ENCODE results near the gene MAG. TPM values are rescaled to one million over a fixed set of nuclear protein-coding genes. Genes with fewer than 3 reads are reported as not detected.

Gene MAG
- total and polyA plus RNA-seq, 2 of the 13 experiments (the other 11 are each of a cell fraction or from before 2014, with no cell fraction given): 0.20 to 1.3 TPM

- TF ChIP-seq MED1 (CRISPR knock-in tag; IDR thresholded peaks at IDR 0.05) (peak; percentile 54; the same call in 1 of the 2 replicates), POLR2A (IDR thresholded peaks at IDR 0.05; ENCODE audit: insufficient read depth in 1 of 2, low read depth in 2 of 2, low read length in 2 of 2) (peak in 1 of 2 experiments; percentile 36; a peak in 1 of 4 replicates), TFAP4 (IDR thresholded peaks at IDR 0.05; ENCODE audit: borderline replicate concordance, low read depth) (peak; percentile 73; the same call in 1 of the 2 replicates), ZNF256 (CRISPR knock-in tag; conservative IDR thresholded peaks at IDR 0.05) (peak; percentile 78; the same call in 1 of the 2 replicates), RFX3 (CRISPR knock-in tag; IDR thresholded peaks at IDR 0.05) (no peak), ZNF570 (CRISPR knock-in tag; IDR thresholded peaks at IDR 0.05; ENCODE audit: borderline replicate concordance) (no peak), E2F1 (CRISPR knock-in tag; IDR thresholded peaks at IDR 0.05) (peak; percentile 59; the same call in 1 of the 2 replicates), SMC3 (IDR thresholded peaks at IDR 0.05; ENCODE audit: low read length) (peak; percentile 23; the same call in 1 of the 2 replicates), IRF2 (CRISPR knock-in tag; IDR thresholded peaks at IDR 0.05) (peak; percentile 23; the same call in 1 of the 2 replicates), ISL2 (CRISPR knock-in tag; IDR thresholded peaks at IDR 0.05) (peak; percentile 29; the same call in 1 of the 2 replicates), BRCA1 (CRISPR knock-in tag; IDR thresholded peaks at IDR 0.05) (0 out of 2 replicates have a peak, but pooled peaks have one; percentile 23), HNRNPLL (IDR thresholded peaks at IDR 0.05; ENCODE audit: low read depth, low read length, poor library complexity, severe bottlenecking) (peak; percentile 42), FOXK2 (IDR thresholded peaks at IDR 0.05) (no peak), ZNF296 (CRISPR knock-in tag; conservative IDR thresholded peaks at IDR 0.05) (no peak), ZNF280D (CRISPR knock-in tag; IDR thresholded peaks at IDR 0.05) (0 out of 2 replicates have a peak, but pooled peaks have one; percentile 4), ZNF501 (CRISPR knock-in tag; IDR thresholded peaks at IDR 0.05) (peak; percentile 55), SALL2 (CRISPR knock-in tag; IDR thresholded peaks at IDR 0.05) (0 out of 2 replicates have a peak, but pooled peaks have one; percentile 39), STAG1 (CRISPR knock-in tag; IDR thresholded peaks at IDR 0.05) (peak; percentile 82), SIX1 (CRISPR knock-in tag; IDR thresholded peaks at IDR 0.05; ENCODE audit: borderline replicate concordance) (no peak)
- TF ChIP-seq, protein P1, sequence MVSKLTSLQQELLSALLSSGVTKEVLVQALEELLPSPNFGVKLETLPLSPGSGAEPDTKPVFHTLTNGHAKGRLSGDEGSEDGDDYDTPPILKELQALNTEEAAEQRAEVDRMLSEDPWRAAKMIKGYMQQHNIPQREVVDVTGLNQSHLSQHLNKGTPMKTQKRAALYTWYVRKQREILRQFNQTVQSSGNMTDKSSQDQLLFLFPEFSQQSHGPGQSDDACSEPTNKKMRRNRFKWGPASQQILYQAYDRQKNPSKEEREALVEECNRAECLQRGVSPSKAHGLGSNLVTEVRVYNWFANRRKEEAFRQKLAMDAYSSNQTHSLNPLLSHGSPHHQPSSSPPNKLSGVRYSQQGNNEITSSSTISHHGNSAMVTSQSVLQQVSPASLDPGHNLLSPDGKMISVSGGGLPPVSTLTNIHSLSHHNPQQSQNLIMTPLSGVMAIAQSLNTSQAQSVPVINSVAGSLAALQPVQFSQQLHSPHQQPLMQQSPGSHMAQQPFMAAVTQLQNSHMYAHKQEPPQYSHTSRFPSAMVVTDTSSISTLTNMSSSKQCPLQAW (CRISPR knock-in tag; IDR thresholded peaks at IDR 0.05): peak; percentile 11; the same call in 1 of the 2 replicates
- TF ChIP-seq, protein P2, sequence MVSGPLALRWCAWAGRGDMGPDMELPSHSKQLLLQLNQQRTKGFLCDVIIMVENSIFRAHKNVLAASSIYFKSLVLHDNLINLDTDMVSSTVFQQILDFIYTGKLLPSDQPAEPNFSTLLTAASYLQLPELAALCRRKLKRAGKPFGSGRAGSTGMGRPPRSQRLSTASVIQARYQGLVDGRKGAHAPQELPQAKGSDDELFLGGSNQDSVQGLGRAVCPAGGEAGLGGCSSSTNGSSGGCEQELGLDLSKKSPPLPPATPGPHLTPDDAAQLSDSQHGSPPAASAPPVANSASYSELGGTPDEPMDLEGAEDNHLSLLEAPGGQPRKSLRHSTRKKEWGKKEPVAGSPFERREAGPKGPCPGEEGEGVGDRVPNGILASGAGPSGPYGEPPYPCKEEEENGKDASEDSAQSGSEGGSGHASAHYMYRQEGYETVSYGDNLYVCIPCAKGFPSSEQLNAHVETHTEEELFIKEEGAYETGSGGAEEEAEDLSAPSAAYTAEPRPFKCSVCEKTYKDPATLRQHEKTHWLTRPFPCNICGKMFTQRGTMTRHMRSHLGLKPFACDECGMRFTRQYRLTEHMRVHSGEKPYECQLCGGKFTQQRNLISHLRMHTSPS (CRISPR knock-in tag; IDR thresholded peaks at IDR 0.05; ENCODE audit: low read depth): peak; percentile 58; the same call in 1 of the 2 replicates
These were observed 44.2 kb upstream of the MAG start (continued) for GRCh38 chr19:35247526-35248309.
